GM21723 (cell line): Measurements from ENCODE around the gene NTNG1.

Experiments
- ATAC-seq: cut with Tn5 transposase; IDR thresholded peaks from one replicate; pipeline ENCODE4 v1.9.1; 2021; ENCODE audit warnings: mild to moderate bottlenecking, moderate library complexity; ENCODE audit not compliant: unreplicated experiment

NTNG1 gene

DNA sequence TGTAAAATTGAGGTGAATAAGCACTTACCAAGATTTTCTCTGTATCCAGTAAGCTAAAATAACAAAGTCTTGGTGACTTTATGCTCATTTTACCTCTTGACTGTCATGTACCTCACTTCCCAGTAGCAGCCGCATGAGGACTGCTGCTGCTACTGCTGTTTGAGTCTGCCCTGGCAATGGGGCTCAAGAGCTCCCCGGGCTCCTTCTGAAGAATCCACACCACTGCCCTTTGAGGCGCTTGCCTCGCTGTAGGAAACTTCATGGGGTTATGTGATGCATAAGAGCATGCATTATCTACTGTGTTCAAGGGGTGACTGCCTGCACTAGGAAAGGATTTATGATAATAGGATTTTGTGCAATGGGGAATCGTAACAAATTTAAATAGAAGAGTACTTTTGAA is 113.5 kb downstream of the NTNG1 start:
- ATAC-seq = no peak

DNA sequence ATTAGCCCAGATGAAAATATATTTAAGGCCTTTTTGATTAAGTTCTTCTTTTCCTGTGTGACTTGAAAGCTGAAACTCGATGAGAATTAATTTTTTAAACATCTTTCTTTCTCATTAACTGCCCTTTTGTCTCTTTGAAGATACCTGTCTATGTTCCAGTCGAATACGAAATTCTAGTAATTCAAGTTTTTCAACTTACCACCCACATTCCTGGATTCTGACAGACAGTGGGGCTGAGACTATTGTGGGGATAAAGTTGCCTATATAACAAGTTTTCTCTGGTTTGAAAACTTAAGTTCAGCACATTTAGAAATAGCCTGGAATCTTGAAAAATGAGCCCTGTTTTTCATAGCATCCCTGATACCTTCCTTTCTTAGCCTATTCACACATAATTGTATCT is 114.6 kb downstream of the NTNG1 start:
- ATAC-seq = no peak

- no peak for ATAC-seq
Measured at GRCh38 chr1:107262467-107263286, 121.8 kb downstream of the NTNG1 start.

- no peak for ATAC-seq
Measured at GRCh38 chr1:107263291-107263915, 122.6 kb downstream of the NTNG1 start.

DNA sequence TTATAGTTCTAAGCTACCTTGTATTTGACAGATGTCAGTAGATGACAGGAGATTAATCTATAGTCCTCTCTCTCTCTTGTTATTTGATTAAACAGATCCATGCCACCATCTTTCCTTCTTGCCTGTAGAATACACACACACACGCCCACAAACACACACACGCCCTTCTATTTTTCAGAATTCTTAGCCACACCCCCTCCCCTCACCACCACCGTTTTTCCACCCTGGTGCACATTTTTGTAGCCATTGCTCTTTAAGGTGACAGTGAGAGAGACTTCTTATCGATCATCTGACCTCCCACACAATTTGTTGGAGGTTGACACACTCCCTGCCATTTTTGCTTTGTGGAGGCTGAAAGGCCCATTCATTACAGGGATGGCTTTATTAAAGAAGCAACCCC is 123.2 kb downstream of the NTNG1 start:
- no peak for ATAC-seq

DNA sequence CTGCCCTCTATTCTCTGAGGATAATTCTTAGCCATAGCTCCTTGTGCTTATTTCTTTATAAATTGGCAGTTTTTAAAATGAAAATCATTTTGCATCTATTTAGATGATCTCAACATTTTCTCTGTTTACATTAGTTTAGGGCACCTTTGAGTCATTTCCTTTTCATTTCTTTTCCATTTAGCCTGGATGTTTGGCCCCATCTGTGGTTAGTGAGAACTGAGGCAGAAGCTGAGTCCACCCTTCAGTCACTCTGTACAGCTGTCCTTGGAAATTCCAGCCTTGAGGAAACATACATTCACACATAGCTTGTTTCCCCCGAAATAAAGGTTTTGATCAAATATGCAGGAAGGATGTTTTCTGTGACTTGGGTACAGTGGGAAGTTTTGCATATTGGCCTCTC is 123.7 kb downstream of the NTNG1 start:
- no peak for ATAC-seq

DNA sequence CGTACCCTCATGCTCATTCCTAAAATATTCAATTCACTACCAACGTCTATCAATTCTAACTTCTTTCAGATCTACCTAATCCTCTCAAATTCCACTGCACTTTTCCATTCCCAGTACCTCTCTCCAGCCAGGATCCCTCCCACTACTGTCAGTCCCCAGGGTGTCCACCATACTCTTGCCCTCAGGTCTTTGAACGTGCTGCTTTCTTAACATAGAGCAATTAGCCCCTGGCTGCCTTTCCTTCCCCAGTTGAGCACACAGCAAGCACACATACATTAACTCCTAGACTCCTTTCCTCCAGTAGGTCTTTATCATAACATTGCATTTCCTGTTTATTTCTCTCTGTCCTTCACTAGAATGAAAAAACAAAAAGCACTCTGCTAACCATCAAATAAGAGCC is 126.7 kb downstream of the NTNG1 start:
- ATAC-seq = no peak

DNA sequence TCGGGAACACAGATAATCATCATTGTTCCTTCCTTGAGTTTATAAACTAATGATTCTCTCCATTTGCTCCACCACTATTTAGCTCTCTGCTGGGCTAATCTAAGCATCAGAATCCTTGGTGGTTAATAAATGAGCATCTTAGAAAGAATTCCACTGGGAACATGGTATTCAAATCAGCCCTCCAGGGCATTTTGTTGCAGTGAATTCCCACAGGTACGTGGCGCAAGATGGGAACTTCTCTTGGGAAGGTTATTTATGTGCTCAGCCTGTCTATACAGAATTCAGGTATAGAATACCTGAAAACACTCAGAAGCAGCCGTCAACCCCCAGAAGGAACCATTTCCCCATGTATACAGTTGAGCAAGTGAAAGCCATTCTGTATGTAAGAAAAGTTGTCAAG is 131.5 kb downstream of the NTNG1 start:
- ATAC-seq = no peak

DNA sequence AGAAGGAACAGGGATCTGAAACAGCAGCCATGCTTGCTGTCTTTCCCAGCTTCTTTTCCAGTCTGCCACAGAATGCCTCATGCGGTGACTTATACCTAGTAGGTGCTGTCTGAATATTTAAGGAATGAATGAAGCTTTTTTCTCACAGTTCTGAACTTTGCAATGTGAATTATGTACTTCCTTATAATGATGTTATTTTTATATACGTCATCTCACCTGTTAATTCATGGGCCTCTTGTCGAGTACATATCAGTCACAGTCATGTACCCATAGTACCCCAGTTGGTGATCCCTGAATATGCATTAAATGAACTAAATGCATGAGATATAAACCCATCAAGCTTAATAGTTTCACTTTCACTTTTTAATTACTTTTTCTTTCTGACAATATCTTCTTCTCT is 132.7 kb downstream of the NTNG1 start:
- no peak for ATAC-seq

DNA sequence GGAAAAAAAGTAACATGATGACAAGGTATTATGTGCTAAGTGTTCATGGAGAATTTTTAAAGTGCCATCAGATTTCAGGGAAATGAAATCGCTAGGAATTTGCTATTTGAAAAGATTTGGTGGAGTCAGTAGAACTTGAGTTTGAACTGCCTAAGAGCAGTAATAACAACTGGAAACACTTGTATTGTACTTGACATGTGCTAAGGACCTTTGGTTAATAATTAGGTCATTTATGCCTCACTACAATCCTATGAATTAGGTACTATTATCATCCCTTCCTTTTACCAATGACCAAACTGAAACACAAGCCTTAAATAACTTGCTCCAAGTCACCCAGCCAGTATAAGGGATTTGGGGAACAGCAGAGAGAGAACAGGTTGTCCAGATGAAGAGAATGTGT is 133.4 kb downstream of the NTNG1 start:
- ATAC-seq = no peak

DNA sequence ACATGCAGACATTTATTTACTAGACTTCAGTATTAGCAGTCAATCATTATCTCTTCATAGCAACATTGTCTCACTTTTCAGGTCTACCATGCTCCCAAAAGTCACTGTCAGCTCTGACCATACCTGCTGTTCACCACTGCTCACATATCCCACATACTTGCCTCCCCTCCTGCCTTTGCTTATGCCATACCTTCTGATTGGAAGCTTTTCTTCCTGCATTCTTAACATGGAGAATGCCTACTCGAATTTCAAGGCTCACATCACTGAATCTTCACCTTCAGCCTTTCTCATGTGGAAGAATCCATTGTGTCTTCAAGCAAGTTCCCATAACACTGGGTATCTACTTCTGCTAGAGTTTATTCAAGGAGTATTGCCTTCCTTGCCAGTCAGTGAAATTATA is 135.4 kb downstream of the NTNG1 start:
- ATAC-seq = no peak

GRCh38 chr1:107277022-107277421 is 136.2 kb downstream of the NTNG1 start:
- ATAC-seq = peak; percentile 55

DNA sequence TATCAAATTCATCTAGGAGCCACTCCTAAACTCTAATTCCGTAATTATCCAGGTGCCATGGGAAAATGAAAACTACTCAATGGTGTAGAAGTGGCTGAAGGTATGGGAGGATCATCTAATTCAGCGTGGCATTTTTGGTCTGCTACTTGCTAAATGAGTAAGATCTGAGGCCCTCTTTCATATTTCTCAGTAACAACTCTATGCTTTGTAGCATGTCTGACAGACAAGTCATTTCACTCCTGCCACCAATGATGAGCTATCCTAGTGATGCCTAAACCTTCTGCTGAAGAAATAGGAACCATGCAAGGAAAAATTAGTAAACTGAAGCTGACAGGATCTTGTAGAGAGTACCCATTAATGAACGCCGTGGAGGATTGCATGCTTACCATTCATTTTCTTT is 145.3 kb downstream of the NTNG1 start:
- peak; percentile 56 for ATAC-seq

DNA sequence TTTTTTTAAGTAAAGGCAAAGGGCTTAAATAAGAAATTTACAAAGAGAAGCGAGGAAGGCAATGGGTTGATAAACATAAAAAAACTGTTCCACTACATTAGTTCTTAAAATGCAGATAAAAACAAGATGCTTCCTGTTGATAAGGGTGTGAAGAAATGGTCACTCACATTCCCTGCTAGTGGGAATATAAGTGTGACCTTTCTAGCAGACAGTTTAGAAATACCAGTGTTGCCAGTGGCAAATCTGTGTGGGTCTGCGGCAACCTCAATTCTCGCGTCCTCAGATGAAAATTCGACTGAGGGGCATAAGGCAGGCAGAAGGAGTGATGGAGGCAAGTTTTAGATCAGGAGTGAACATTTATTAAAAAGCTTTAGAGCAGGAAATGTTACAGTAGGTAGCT is 151.1 kb downstream of the NTNG1 start:
- ATAC-seq = no peak

GRCh38 chr1:107293901-107294613 is 153.2 kb downstream of the NTNG1 start:
- ATAC-seq = no peak

DNA sequence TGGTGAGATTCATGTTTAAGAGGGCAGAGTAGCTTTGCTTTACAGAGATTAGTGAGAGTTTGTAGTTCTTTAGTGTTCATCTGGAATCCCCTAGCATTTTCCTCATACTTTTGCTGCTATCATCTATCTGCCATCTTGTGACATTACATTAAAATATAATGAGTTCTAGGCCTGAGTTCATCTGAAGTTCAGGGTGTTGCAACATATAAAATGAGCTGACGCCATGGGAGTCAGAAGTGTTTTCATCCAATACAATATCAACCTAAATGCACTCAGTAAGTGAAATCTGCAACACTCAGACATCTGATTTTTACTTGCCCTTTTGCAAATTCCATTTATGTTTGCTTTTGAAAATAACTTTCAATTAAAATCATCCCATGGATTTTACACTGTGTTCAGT is 153.8 kb downstream of the NTNG1 start:
- no peak for ATAC-seq

DNA sequence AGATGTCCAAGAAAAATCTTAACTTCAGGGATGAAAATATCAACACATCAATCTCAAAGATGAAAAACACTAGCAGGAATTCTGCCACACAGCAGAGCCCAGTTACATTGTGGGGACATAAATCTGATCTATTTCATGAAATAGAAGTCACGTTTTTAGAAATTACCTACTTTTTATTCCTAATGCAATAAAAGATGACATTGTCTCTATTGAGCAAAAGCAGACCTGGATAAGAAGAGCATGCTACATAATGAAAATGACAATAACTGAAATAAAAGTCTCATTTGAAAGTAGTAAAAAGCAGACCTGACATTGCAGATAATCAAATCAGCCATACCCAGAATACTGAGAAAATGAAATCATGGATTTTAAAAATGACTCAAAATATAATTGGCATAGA is 156.8 kb downstream of the NTNG1 start:
- ATAC-seq = no peak

DNA sequence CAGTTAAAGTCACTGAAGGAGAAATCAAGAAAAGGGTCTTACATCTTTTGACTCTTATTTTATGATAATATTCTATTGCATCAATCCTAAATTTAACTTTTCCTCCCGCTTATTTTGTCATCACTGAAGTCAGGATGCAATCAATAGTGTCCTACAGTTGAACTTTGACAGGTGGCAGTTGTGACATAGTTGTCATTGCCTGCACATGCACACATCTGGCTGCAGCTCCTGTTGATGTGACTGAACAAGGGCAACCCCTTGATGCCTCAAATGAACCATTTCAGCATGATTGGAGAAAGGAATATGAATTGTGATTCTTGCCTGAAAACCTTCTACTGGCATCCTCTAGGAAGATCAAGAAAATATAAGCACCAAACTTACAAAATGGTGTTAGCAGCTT is 157.7 kb downstream of the NTNG1 start:
- no peak for ATAC-seq

DNA sequence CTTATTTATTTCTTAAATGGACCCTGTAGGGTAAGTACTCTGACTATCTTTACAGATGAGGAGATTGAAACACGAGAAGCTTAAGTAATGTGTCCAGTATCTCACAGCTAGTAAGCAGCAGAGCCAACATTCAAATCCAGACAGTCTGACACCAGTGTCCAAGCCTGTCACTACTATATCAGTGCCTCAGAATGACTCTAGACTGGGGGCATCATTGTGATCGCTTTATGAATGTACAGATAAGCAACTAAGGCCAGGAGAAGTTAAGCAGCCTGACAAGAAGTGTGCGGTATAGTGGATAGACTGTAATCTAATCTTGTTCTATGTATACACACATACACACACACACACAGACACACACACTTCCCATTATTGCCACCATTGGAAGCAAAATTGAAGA is 158.7 kb downstream of the NTNG1 start:
- ATAC-seq = no peak

DNA sequence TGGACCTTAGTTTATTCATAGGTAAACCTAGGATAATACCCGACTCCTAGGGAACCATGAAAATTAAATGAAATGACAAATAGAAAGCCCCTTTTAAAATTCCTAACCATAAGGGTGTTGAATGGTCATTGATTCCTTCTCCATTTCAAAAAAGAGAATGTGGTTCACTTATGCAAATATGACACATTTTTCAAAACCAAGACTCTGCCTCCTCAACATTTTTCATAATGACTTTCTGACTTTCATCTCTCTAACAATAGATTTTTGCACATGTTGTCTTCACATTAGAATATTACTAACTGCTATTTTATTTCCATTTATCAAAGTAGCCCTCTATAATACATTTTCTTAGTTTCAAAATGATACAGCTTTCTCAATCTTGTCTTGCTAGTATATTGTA is 169.1 kb downstream of the NTNG1 start:
- ATAC-seq = no peak

GRCh38 chr1:107315652-107316051 is 174.8 kb downstream of the NTNG1 start:
- ATAC-seq = no peak

DNA sequence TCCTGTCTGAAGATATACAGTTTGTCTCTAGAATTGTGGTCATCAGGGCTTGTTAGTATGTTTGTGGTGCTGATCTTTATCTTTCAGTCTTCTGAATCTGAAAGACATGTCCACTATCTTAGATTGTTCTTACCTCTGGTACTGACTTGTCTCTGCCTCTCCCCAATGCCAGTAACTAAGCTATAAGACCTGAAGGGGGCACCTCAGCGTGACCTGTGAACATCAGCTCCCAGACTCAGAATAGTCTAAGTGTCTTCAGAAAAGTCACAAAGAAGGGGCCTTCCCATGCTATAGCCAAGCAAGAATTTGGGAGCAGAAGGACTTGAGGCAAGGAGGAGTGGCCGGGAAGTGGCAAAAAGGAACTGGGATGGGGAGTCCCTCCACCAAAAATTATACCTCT is 178.1 kb downstream of the NTNG1 start:
- ATAC-seq = no peak
